NCI-H460 (cell line): Measurements from ENCODE around the gene VBP1. TPM values are rescaled to one million over a fixed set of nuclear protein-coding genes. Genes with fewer than 3 reads are reported as not detected.
"Not testable (repeated sequence)": the region's sequence is repeated elsewhere in the genome, so short reads cannot be mapped to it uniquely, and the experiment has no call there.

Source experiments
- DNase-seq: peaks from one replicate; pipeline ENCODE4 v3.0.0-alpha.2; 2016; ENCODE audit warnings: low read depth; ENCODE audit errors: extremely low read depth
- polyA plus RNA-seq: library from polyadenylated mRNA; depleted of rRNA; stranded (reverse); fragments of >200 nt; gene quantifications from 2 replicates; pipeline ENCODE4 v1.2.3, GENCODE V29; 2014; cell fraction: nucleus; rRNA removed
- total RNA-seq: library from RNA; depleted of rRNA; stranded (reverse); fragments of >200 nt; shearing (Covaris generic); gene quantifications from 2 replicates; pipeline ENCODE4 v1.2.3, GENCODE V29; 2014; rRNA removed

Gene VBP1, protein sequence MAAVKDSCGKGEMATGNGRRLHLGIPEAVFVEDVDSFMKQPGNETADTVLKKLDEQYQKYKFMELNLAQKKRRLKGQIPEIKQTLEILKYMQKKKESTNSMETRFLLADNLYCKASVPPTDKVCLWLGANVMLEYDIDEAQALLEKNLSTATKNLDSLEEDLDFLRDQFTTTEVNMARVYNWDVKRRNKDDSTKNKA
- total RNA-seq, result 203 and 211 TPM in 2 replicates
- 103 and 107 TPM in 2 replicates for polyA plus RNA-seq

- DNase-seq, result peak; percentile 96
Measured at GRCh38 chrX:155216179-155216939, at the start of gene VBP1. Gene VBP1 (plus strand): TSS chrX:155216460. CDS start chrX:155216483, 23 bp downstream.

DNA sequence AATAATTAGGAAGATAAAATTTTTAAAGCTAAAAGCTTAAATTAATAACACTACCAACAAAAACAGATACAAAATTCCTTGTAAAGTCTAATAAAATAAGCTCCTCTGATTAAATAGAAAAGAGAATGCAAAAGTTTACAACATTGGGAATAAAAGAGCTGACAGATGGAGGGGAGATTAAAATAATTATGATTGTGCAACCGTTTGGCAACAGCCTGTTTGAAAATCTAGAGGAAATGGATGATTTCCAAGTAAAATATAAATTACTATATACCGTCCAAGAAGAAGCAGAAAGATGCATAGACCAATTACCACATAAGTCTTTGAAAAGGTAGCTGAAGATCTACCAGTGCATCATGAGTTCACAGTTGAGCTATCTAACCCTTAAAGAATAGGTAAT, 46.4 kb upstream of the VBP1 start:
- no peak for DNase-seq

GRCh38 chrX:155179346-155179997, 36.8 kb upstream of the VBP1 start:
- no peak for DNase-seq

- no peak for DNase-seq
Measured at GRCh38 chrX:155188786-155189185, 27.5 kb upstream of the VBP1 start.

GRCh38 chrX:155211208-155211607, 5.1 kb upstream of the VBP1 start:
- no peak for DNase-seq

DNA sequence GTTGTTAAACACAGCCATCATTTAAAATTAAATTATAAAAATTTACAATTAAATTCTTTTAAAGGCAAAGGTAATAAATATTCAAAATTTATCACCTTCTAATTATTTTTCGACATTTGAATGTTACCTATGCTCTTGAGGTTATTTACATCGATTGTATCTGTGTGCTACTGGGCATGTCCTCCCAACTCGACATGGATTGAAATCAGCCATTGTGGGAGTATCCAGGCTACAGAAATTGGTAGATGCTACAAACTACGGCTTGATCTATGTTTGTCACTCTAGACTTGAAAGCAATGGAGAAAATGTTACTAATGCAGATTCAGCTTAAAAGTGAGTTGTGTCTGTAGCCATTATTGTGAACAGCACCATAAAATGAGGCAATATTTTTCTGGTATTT, 2.5 kb upstream of the VBP1 start:
- no peak for DNase-seq

DNA sequence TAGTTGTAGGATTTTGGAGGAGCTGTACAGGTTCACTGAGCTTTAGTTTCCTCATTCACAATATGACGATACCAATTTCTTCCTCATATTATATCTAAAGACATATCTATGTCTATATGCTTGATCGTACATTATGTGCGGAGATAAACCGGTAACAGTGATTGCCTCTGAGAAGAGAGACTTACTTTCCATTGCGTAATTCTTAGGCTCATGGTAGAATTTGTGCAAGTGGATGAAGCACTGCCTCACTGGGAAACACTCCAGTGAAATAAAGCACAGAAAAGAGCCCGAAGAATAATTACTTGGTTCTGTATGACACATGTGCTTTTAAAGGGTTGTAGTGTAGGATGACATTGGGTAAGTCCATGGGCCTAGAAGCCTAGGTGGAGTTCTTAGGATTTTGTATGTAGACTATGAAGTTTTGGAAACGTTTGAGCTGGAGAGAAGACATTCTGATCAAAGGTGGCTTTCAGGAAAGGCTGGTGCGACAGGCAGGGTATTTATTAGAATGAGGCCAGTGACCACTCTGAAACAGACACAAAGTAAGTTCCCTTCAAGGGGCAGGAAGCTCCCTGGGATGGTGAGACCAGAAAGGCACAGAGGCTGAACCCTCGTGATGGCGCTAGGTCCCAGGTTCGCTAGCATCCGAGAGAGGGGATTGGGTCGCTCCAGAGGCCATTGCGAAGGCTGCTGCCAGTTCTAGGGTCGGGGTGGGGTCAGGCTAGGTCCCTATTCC, 649 bp upstream of the VBP1 start:
- no peak for DNase-seq

DNA sequence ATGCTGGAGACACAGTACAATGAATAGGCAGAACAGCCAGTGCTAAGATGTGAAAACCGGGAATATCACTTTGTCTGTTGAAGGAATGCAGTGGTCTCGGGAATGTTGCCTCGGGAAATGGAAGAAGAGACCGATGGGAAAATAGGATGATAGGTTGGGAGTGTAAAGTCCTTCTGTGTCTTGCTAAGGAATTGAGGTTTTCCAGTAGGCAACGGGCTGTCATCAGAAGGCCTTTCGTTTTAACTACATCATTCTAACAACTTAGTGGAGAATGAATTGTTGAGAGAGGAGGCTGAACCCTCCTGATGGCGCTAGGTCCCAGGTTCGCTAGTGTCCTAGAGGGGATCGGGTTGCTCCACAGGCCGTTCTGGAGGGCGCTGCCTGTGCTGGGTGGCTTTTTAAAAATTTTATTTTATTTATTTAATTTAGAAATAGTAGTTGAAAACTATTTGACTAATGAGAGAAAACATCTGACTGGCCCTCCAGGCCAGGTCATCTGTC, 730 bp downstream of the VBP1 start:
- no peak for DNase-seq

DNA sequence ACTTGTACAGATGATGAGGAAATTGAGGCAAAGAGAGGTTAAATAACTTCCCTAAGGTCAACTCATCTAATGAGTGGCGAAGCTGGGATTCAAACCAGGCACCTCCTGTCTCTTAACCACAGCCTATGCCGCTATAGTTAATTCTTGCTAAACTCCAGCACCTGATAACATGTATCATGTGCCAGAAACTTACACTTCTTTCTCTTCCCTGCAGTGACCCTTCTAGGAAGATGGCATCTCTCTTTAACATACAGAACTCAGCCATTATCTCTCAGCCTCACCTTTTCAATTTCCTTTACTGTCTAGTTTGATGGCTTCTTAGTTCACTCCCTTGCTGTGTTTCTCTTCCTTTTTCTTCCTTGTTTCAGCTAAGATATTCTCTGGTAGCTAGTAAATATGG, 2.5 kb downstream of the VBP1 start:
- no peak for DNase-seq

DNA sequence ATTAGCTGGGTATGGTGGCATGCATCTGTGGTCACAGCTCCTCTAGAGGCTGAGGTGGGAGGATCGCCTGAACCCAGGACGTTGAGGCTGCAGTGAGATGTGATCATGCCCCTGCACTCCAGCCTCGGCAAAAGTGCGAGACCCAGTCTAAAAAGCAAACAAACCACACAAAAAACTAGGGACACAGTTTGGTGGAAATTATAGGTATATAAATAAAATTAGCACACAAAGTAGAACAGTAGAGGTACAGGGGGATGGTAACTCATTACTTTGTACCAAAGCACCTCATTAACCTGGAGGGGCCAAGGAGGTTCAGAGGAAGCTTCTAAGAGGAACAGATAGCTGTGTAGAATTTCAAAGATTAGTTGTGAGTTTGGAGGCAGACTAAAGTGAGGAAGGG, 5.1 kb downstream of the VBP1 start:
- DNase-seq, result no peak

GRCh38 chrX:155223746-155224145, 7.5 kb downstream of the VBP1 start:
- not testable (repeated sequence) for DNase-seq

DNA sequence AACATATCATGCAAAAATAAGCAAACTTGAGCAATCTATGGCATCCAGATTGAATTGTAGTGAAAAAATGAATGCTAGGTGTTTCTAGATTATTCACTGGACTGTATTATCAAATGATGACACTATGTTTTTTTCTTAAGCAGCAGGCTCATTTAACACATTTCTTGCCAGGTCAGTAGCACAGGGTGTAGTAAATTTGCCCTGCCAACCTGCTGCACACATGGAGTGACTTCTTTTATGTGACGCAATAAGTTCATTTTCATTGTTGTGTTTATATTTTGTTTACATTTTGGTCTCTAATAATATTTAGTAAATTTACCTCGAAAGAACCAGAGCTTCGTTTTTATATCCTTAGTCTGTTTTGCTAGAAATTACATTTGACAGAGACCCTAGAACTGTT, 9.5 kb downstream of the VBP1 start:
- DNase-seq, result no peak

DNA sequence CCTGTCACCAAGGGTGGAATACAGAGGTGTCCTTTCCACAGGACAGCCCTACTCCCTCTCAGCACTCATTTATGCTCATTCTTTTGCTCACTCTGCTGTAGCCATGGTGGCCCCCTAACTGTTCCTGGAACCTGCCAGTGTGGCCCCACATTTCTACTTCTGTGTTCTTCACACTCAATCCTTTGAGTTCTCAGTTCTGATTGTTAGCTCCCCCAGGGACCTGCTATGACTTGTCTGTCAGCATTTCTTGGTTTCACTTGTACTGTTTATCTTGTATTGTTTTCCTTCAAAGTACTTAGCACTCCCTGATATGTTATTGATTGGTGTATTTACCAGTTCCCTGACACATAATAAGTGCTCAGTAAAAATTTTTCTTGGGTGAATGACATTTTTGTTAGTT, 14.9 kb downstream of the VBP1 start:
- DNase-seq, result no peak

GRCh38 chrX:155235891-155236290, 19.6 kb downstream of the VBP1 start:
- no peak for DNase-seq

- no peak for DNase-seq
Measured at GRCh38 chrX:155237719-155238118, 21.5 kb downstream of the VBP1 start.

DNA sequence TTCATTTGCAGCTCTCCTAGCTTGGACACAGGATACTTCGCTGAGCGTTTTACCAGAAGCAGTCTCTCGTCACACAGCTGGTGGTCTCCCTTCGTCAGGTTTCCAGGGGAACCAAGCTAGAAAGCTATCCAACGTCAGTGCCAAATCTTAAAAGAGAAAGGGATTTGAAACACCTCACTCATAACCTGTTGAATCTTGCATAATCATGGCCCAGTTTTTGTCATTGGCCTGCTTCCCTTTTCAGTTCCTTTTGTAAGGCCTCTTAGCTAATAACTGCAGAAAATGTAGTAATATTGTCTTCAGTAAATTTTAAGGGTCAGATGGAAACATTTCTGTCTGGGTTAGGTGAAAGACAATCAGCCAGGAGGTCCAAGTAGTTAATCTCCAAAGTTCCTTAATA, 26.0 kb downstream of the VBP1 start:
- no peak for DNase-seq

- DNase-seq, result no peak
Measured at GRCh38 chrX:155246748-155247147, 30.5 kb downstream of the VBP1 start.

GRCh38 chrX:155247497-155247896, 31.2 kb downstream of the VBP1 start:
- no peak for DNase-seq

- no peak for DNase-seq
Measured at GRCh38 chrX:155251391-155251790, 35.1 kb downstream of the VBP1 start.

GRCh38 chrX:155259752-155260151, 43.5 kb downstream of the VBP1 start:
- no peak for DNase-seq
